LNCaP clone FGC (cell line): ENCODE results near the gene ZBED4.

Experiments
- DNase-seq: peaks from one replicate; pipeline ENCODE4 v3.0.0-alpha.2; 2011; ENCODE audit warnings: low read depth
- H3K4me3 ChIP-seq: 2 replicates; pipeline ENCODE4 v1.5.1; 2011; ENCODE audit warnings: mild to moderate bottlenecking, low read depth, low read length, control low read depth
- CTCF ChIP-seq: IDR thresholded peaks from 2 replicates; pipeline ENCODE4 v1.5.1; 2012; ENCODE audit warnings: mild to moderate bottlenecking; ENCODE audit not compliant: control insufficient read depth, insufficient read depth; ENCODE audit errors: extremely low read depth

The ZBED4 gene

GRCh38 chr22:49823289-49824045 is 30.2 kb upstream of the ZBED4 start:
- no peak overlapping the region for H3K4me3 ChIP-seq
- DNase-seq, result no peak
- TF ChIP-seq CTCF, result no peak

- DNase-seq, result no peak
- TF ChIP-seq CTCF, result no peak
- no peak overlapping the region for H3K4me3 ChIP-seq
Observed at GRCh38 chr22:49824185-49824925, 29.3 kb upstream of the ZBED4 start.

GRCh38 chr22:49824936-49825335 is 28.7 kb upstream of the ZBED4 start:
- no peak for TF ChIP-seq CTCF
- no peak for DNase-seq
- H3K4me3 ChIP-seq, result no peak overlapping the region

GRCh38 chr22:49825436-49825835 is 28.2 kb upstream of the ZBED4 start:
- DNase-seq, result no peak
- TF ChIP-seq CTCF, result no peak
- peak overlapping the region; percentile 79 for H3K4me3 ChIP-seq

GRCh38 chr22:49825944-49826602 is 27.6 kb upstream of the ZBED4 start:
- no peak for TF ChIP-seq CTCF
- peak overlapping the region; percentile 79 for H3K4me3 ChIP-seq
- no peak for DNase-seq

- no peak for TF ChIP-seq CTCF
- H3K4me3 ChIP-seq, result peak overlapping the region; percentile 79
- DNase-seq, result no peak
Observed at GRCh38 chr22:49826603-49827270, 26.9 kb upstream of the ZBED4 start.
